Germinal center (tissue), 1 donor: ENCODE results near the gene PSMD1.
"Not testable (repeated sequence)": the region's sequence is repeated elsewhere in the genome, so short reads cannot be mapped to it uniquely, and the experiment has no call there.

Source experiments
- DNase-seq: peaks from one replicate; pipeline ENCODE4 v3.0.0; 2012; ENCODE audit warnings: mixed read lengths, low spot score

PSMD1 gene

DNA sequence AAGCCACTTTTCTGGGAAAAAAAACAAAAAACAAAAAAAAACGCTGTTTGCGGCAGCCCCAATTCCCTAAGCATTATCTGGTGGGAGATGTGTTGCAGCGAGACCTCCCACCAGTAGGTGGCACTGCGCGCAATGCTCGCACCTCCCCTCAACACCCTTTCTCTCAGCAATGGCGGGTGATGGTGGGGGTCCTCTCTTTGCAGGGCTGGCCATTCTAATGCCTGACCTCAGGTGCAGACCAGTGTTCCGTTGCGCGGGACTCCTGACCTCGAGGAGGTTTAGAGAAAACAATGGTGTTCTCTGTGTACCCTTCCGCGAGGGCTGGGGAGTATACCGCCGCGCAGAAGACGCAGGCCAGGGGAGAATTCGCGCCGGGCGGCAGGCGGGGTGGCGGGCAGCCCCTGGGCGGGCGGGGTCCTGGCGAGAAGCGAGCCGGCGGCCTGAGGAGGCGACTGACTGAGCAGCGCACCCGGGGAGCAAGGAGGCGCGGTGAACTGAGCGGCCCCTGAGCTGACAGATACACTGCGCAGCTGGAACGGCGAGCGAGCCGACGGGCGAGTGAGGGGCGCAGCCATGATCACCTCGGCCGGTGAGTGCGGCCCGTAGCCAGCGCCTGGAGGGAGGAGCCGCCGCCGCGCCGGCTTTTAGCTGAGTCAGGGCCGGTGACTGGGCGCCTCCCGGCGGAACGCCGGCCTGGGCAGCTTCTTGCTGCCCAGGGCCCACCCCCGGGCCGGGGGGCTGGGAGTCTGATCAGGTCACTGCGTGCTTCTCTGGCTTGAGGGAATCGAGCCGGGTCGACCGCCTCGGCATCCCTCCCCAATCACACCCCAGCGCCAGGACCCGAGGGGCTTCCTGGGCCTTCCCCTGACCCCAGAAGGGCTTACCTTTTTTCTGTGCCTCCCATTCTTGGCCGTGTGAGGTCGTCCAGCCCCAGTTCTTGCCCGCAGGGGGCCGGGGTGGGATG is at the start of gene PSMD1:
Gene PSMD1 (plus strand): TSS at position 415 of the 964 bp plus-strand sequence. CDS start 159 bp downstream, at position 574.
- peak; percentile 92 for DNase-seq

DNA sequence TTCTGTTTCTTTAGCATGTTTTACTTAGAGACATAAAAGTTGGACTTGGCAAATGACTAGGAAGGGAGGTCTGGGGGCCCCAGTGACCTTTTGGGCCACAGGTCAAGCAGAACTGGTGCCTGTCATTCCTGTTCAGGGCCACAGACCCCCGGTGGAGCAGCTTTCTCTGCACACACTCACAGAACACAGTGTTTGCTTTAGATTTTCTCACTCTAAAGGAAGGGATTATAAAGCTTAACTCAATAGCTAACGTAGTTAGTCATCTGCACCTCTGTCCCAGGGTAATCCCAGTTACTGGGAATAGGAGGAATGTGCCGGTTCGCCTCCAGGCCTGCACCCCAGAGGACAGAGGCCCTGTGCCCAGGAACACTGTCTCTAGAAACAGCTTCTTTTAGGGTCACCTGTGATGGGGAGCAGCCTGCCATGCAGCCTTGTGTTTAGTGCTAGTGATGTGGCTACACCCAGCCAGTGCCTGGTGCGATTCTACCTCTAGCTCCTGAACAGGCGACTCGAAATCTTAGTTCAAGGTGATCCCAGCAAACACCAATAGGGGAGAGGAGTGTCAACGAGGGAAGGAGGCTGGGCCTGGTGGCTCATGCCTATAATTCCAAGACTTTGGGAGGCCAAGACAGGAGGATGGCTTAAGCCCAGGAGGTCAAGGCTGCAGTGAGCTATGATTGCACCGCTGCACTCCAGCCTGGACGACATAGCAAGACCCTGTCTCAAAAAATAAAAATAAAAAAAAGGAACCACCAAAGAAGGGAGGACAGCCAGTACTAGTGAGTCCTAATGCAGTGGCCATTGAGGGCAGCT is 49.2 kb upstream of the PSMD1 start:
- no peak for DNase-seq

- no peak for DNase-seq
Measured at GRCh38 chr2:231008131-231008530, 48.5 kb upstream of the PSMD1 start.

DNA sequence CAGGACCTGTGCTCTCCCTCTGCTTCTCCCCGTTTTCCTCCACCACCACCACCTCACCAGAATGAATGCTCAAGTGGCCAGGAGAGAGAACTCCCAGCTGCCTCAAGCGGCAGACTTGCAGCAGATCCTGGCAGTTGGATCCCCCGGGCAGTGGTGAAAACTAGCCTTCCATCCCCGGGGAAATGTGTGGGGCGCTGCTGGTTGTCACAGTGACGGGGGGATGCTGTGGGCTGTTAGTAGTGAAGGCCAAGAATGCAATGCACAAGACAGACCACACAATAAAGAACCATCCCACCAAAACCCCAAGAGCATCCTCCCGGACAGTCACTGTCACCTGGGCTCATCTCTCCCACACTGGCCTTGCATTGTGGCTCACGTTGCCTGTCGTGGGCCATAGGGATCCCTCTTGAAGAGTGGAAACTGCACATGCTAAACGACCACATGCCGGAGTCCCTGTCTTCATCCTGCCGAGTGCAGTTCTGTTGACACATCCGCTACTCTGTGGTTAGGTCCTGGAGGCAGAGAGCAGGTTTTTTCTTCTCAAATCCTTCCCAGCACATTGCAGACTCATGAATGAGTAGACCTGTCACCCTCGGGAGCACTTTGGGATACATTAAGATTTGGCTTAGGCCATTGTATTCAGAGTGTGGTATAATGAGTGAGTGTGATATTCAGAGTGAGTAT is 47.3 kb upstream of the PSMD1 start:
- no peak for DNase-seq

- DNase-seq: no peak
Measured at GRCh38 chr2:231010201-231010730, 46.4 kb upstream of the PSMD1 start.

- DNase-seq: no peak
Measured at GRCh38 chr2:231011526-231011925, 45.1 kb upstream of the PSMD1 start.

DNA sequence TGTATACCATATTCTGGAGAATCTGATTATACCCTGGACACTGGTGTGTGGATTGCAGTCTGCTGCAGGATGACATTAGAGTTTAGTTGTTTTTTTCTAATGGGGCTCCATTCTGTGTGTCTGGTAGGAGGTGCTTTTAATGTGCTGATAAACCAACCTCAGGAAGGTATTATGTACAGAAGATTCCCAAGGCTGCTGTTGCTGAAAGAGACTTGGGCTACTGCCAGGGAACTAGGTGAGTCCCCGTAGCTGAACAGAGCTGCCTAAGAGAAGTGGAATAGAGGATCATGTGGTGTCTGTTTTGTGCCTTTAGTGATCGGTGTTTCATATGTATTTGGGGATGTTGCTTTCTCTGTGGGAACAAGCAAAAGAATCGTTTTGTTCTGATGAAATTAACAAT is 44.2 kb upstream of the PSMD1 start:
- DNase-seq: no peak

- no peak for DNase-seq
Measured at GRCh38 chr2:231013820-231014219, 42.8 kb upstream of the PSMD1 start.

DNA sequence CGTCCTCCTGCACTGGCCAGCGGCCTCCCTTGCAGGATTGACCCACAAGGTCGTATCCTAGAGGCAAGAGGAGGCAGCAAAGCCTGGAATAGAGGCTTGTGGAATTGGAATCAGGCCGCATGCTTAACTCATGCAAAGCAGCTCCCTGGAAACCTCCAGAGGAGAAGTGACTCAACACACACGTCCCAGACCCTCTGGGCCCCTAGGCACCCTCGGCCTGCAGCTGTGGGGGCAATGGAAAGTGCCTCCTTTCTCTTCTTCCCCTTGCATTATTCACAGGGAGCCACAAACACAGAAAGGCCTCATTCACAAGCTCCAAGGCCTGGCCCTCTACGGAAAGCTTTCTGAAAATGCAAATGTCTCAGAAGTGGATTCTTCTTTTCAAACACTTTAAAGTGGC is 41.2 kb upstream of the PSMD1 start:
- no peak for DNase-seq

DNA sequence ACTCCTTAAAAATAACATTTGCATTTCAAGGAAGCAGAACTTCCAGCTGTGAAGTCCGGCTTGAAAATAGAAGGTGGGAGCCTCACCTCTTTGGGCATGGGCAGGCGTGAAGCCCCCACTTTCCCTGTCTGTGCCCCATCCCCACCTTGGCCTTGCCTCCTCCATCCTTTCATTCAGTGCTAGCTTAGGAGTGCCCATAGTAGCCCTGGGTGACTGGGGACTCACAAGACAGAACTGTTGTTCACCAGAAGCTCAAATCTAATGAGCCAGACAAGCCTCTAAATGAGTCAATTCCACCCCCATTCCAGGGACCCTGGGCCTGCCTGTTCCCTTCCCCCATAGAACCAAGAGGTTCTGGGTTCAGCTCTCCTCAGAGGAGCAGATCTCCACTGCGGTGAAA is 40.7 kb upstream of the PSMD1 start:
- no peak for DNase-seq

DNA sequence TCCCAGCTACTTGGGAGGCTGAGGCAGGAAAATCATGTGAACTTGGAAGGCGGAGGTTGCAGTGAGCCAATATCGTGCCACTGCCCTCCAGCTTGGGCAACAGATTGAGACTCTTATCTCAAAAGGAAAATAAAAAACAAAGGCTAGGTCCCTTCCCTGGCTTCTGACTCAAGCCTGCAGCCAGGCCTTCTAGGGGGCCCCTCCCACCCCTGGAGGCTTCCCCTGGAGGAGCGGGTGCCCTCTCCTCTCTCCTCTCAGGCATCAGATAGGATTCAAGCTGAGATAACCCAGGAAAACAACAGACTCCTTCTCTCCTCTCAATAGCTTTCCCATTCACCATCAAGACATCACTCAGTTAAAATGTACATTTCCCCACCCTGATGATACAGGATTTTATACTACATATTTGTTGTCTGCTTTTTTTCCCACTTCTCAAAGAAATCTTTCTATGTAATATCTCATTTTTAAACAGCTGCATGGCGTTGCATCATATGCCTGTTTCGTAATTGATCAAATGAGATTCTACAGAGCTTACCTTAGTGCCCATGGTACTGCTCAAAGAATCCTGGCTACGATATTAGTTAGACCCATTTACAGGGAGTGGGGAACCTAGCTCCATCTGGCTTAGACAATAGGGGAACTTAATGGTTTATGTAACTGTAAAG is 40.0 kb upstream of the PSMD1 start:
- DNase-seq: no peak

- no peak for DNase-seq
Measured at GRCh38 chr2:231017231-231017598, 39.5 kb upstream of the PSMD1 start.

DNA sequence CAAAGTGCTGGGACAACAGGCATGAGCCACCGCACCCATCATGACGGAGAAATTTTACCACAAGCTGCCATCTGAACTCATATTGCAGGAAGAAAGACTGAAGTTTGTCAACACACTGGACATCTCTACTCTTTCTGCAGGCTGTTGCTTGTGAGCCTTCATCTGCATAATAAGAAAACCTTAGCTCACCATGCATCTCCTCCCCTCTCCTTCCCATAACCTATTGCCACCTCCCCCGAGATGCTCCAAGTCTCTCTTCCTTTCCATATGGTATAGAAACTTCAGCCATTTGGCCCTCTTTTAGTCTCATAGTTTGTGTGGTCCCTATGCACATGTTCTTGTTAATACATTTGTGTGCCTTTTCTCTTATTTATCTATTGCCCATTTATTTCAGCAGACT is 38.5 kb upstream of the PSMD1 start:
- DNase-seq: no peak

- not testable (repeated sequence) for DNase-seq
Measured at GRCh38 chr2:231025059-231025458, 31.6 kb upstream of the PSMD1 start.

DNA sequence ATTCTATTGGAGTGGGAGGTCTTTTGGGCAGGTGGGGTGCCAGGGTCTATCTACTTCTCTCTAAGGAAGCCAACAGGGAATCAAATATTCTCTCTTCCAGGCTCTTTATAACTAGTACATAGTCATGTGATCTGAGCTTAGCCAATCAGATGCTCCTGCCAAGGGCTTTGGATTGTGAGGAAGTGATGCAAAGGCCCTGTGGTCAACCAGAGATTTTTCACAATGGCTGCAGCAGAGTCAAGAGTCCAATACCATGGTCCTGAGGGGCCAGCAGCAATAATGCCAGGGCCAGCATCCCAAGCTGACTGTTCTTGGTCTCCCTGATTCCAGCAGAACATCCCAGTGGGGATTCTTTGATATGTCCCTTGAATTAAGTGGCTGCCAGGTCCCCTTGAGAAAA is 27.8 kb upstream of the PSMD1 start:
- no peak for DNase-seq

GRCh38 chr2:231029563-231029962 is 27.1 kb upstream of the PSMD1 start:
- DNase-seq: no peak

- DNase-seq: no peak
Measured at GRCh38 chr2:231030725-231031124, 25.9 kb upstream of the PSMD1 start.

GRCh38 chr2:231032575-231033140 is 24.0 kb upstream of the PSMD1 start:
- no peak for DNase-seq

DNA sequence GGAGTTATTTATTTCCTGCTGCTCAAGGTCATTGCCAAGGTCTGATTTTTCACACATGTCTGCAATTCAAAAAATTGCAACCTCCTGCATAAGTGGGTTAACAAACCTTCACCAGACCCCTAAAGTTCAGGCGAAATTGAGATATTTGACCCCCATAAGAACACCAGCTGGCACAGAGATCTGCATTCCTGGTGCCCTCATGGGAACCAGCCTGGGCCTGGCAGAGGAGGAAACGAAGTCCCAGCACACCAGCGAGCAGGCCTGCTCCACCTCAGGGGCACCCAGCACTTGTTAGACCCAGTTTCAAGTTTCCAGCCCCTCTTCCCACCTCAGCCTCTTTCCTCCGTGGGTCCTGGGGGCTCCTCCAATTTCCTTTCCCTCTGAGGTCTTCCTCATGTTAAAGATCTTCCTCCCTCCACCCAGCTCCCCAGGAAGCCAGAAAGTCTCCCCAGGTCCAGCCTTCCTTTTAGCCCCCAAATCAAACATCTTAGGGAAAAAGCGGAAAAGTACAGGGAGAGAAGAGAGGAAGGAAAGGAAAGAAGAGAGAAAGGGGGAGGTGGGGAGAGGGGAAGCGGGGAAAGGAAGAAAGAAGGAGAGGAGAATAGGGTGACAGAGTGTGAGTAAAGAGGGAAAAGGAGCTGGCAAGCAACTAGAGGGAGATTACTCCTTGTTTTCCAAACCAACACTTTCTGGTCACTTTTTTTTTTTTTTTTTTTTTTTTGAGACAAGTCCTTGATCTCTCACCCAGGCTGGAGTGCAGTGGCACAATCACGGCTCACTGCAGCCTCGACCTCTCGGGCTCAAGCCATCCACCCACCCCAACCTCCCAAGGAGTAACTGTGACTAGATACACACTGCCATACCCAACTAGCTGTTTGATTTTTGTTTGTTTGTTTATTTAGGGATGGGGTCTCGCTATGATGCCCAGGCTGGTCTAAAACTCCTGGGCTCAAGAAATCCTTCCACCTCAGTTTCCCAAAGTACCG is 23.2 kb upstream of the PSMD1 start:
- DNase-seq: no peak

GRCh38 chr2:231034291-231034882 is 22.3 kb upstream of the PSMD1 start:
- DNase-seq: no peak
